ENCODE results near the gene CSH2.
"Not testable (repeated sequence)": the region's sequence is repeated elsewhere in the genome, so short reads cannot be mapped to it uniquely, and the experiment has no call there.

Gene CSH2

DNA sequence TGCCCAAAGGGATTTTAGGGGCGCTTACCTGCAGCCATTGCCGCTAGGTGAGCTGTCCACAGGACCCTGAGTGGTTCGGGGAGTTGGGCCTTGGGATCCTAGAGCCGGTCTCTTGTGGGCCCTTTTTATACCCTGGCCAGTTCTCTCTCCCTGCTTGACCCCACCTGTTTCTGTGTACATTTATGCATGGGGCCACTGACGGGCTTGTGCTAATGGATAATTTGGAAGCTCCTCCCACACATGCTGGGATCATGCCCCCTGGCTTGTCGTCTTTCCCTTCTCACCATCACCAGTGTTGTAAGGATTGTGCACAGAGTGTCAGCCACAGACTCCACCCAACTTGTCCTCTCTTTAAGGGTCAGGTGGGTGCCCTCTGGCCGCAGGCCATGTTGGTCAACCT, at the start of gene CSH2:
Gene CSH2 (minus strand): TSS at position 101 of the 400 bp plus-strand sequence. CDS start 63 bp downstream, at position 38.
- DNase-seq (ENCODE audit: low read depth); H3K4me3 ChIP-seq (ENCODE audit: low read depth, low read length): not testable (repeated sequence)

DNA sequence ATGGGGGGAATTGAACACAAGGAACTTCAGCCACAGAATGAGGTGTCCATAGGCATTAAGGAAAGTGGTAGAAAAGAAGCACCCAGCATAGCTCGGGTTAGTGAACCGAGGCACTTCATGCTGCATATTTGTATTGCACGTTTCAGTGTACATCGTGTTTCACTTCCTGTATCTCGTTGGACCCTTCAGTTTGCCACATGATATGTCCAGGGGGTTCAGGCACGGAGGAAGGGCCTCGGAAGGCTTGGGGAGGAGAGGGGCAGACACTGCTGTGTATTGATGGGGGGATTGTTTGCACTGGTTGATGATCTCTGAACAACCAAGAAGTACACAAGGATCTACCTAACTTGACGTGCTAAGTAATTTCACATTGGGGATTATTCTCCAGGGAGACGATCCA, 48.9 kb upstream of the CSH2 start:
- not testable (repeated sequence) for DNase-seq (ENCODE audit: low read depth); H3K4me3 ChIP-seq (ENCODE audit: low read depth, low read length)

- not testable (repeated sequence) for H3K4me3 ChIP-seq (ENCODE audit: low read depth, low read length); DNase-seq (ENCODE audit: low read depth)
These were observed 47.3 kb upstream of the CSH2 start for GRCh38 chr17:63920779-63921178.

DNA sequence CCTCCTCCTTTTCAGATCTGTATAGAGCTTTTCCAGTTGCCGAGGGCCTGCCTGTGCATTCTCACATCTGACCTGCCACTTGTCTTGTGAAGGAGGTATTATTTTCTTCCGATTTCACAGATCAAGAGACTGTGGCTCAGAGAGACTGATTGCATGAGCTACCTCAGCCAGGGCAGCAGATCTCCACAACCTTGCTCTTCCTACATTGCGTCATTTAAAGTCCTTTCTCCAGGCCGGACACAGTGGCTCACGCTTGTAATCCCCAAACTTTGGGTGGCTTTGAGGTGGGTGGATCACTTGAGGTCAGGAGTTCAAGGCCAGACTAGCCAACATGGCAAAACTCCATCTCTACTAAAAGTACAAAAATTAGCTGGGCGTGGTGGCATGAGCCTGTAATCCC, 46.6 kb upstream of the CSH2 start:
- not testable (repeated sequence) for H3K4me3 ChIP-seq (ENCODE audit: low read depth, low read length); DNase-seq (ENCODE audit: low read depth)

DNA sequence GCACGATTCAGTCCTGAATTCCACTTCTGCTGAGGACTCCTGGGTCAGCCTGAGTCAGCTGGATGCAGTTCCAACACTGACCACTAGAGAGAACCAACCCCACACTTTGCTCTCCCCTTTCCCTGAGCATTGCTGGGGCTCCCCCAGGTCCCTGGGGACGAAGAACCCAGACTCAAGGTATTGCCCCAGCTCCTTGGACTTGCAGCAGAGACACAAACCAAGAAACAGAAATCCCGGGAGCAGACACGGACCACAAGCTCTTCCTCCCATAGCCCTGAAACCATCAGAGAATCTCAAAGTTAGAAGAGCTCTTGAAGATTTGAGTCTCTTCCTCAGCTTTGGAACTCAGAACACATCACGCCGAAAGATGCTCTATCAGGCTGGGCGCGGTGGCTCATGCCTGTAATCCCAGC, 45.8 kb upstream of the CSH2 start:
- peak; percentile 75 for DNase-seq (ENCODE audit: low read depth)
- no peak overlapping the region for H3K4me3 ChIP-seq (ENCODE audit: low read depth, low read length)
- peak; percentile 93 for TF ChIP-seq CTCF (conservative IDR thresholded peaks at IDR 0.05; ENCODE audit: low read depth, low read length)

DNA sequence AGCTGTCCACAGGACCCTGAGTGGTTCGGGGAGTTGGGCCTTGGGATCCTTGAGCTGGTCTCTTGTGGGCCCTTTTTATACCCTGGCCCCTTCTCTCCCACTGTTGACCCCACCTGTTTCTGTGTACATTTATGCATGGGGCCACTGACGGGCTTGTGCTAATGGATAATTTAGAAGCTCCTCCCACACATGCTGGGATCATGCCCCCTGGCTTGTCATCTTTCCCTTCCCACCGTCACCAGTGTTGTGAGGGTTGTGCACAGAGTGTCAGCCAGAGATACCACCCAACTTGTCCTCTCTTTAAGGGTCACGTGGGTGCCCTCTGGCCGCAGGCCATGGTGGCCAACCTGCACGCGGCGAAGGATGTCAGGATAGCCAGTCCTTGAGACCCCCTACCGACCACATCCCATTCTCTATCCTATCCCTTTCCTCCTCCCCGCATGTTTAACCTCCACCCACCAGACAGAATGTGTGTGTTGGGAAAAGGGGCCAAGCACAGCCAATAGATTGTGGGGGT, 45.4 kb upstream of the CSH2 start, which contains the start of gene GH1:
Gene GH1 (minus strand): TSS at position 51 of the 517 bp plus-strand sequence. CDS start 63 bp downstream, outside the sequence.
- DNase-seq (ENCODE audit: low read depth); H3K4me3 ChIP-seq (ENCODE audit: low read depth, low read length): not testable (repeated sequence)

GRCh38 chr17:63918305-63918704, 44.8 kb upstream of the CSH2 start:
- TF ChIP-seq CTCF (conservative IDR thresholded peaks at IDR 0.05; ENCODE audit: low read depth, low read length): no peak
- no peak for DNase-seq (ENCODE audit: low read depth)
- H3K4me3 ChIP-seq (ENCODE audit: low read depth, low read length): no peak overlapping the region

GRCh38 chr17:63917646-63918045, 44.2 kb upstream of the CSH2 start:
- DNase-seq (ENCODE audit: low read depth): no peak
- TF ChIP-seq CTCF (conservative IDR thresholded peaks at IDR 0.05; ENCODE audit: low read depth, low read length): no peak
- H3K4me3 ChIP-seq (ENCODE audit: low read depth, low read length): no peak overlapping the region

GRCh38 chr17:63917206-63917605, 43.7 kb upstream of the CSH2 start:
- not testable (repeated sequence) for H3K4me3 ChIP-seq (ENCODE audit: low read depth, low read length); DNase-seq (ENCODE audit: low read depth)

DNA sequence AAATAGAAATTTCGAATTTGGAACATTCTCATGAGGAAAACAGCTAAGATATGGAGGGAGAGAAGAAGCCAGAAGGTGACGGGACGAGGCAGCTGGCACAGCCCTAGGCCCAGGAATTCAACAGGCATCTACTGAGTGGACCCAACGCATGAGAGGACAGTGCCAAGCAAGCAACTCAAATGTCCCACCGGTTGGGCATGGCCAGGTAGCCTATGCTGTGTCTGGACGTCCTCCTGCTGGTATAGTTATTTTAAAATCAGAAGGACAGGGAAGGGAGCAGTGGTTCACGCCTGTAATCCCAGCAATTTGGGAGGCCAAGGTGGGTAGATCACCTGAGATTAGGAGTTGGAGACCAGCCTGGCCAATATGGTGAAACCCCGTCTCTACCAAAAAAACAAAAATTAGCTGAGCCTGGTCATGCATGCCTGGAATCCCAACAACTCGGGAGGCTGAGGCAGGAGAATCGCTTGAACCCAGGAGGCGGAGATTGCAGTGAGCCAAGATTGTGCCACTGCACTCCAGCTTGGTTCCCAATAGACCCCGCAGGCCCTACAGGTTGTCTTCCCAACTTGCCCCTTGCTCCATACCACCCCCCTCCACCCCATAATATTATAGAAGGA, 43.2 kb upstream of the CSH2 start:
- no peak for DNase-seq (ENCODE audit: low read depth)
- no peak overlapping the region for H3K4me3 ChIP-seq (ENCODE audit: low read depth, low read length)
- no peak for TF ChIP-seq CTCF (conservative IDR thresholded peaks at IDR 0.05; ENCODE audit: low read depth, low read length)

DNA sequence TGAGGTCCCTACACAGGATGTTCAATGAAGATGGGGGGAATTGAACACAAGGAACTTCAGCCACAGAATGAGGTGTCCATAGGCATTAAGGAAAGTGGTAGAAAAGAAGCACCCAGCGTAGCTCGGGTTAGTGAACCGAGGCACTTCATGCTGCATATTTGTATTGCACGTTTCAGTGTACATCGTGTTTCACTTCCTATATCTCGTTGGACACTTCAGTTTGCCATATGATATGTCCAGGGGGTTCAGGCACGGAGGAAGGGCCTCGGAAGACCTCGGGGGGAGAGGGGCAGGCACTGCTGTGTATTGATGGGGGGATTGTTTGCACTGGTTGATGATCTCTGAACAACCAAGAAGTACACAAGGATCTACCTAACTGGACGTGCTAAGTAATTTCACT, 42.3 kb upstream of the CSH2 start:
- H3K4me3 ChIP-seq (ENCODE audit: low read depth, low read length); DNase-seq (ENCODE audit: low read depth): not testable (repeated sequence)
